HUDEP-2 (cell line): ENCODE measurements around the gene GCDH.
"Not testable (repeated sequence)": the region's sequence is repeated elsewhere in the genome, so short reads cannot be mapped to it uniquely, and the experiment has no call there.

Source experiments
- DNase-seq, 76 experiments: peaks; one replicate each; lab custom pipeline; 2025; ENCODE audit not compliant: unreplicated experiment in 76 of 76; lab: John Stamatoyannopoulos, UW

Gene GCDH

GRCh38 chr19:12896460-12896859, 5.5 kb downstream of the GCDH start:
- DNase-seq, result no peak

GRCh38 chr19:12899891-12900518, 9.0 kb downstream of the GCDH start:
- DNase-seq, result no peak

- DNase-seq, result no peak
Observed at GRCh38 chr19:12907166-12907565, 16.2 kb downstream of the GCDH start.

- DNase-seq, result no peak
Observed at GRCh38 chr19:12912571-12912970, 21.6 kb downstream of the GCDH start.

- no peak for DNase-seq
Observed at GRCh38 chr19:12913011-12913561, 22.1 kb downstream of the GCDH start.

GRCh38 chr19:12913851-12914690, 23.1 kb downstream of the GCDH start:
- DNase-seq, result no peak

- DNase-seq, result not testable (repeated sequence)
Observed at GRCh38 chr19:12915860-12916259, 24.9 kb downstream of the GCDH start.

- no peak for DNase-seq
Observed at GRCh38 chr19:12918253-12918652, 27.3 kb downstream of the GCDH start.

- no peak for DNase-seq
Observed at GRCh38 chr19:12921047-12921446, 30.1 kb downstream of the GCDH start.

GRCh38 chr19:12922959-12923358, 32.0 kb downstream of the GCDH start:
- DNase-seq, result no peak

GRCh38 chr19:12924621-12925310, 33.8 kb downstream of the GCDH start:
- DNase-seq, result no peak

GRCh38 chr19:12930002-12930645, 39.2 kb downstream of the GCDH start:
- peak in 1 of 76 experiments; percentile 19 for DNase-seq

- peak in 4 of 76 experiments; percentile 24 to 56 (median 42) for DNase-seq
Observed at GRCh38 chr19:12932392-12933286, 41.7 kb downstream of the GCDH start.

GRCh38 chr19:12933287-12934072, 42.5 kb downstream of the GCDH start, which contains the start of gene FARSA:
TSS of gene FARSA (minus strand) at chr19:12933711. CDS start at chr19:12933696, 15 bp downstream.
- peak in 74 of 76 experiments; percentile 62 to 97 (median 91) for DNase-seq

- no peak for DNase-seq
Observed at GRCh38 chr19:12935071-12935470, 44.1 kb downstream of the GCDH start.

- peak in 1 of 76 experiments; percentile 41 for DNase-seq
Observed at GRCh38 chr19:12936582-12936981, 45.6 kb downstream of the GCDH start.

GRCh38 chr19:12937093-12937926, 46.4 kb downstream of the GCDH start:
- DNase-seq, result peak in 66 of 76 experiments; percentile 29 to 98 (median 66)
